Measurements from ENCODE around the gene ADAMTS14. TPM values are rescaled to one million over a fixed set of nuclear protein-coding genes. Genes with fewer than 3 reads are reported as not detected.

The ADAMTS14 gene
- polyA plus RNA-seq, 4 donors = 1.2 to 2.0 (median 1.3) TPM

- no peak for DNase-seq (ENCODE audit: low read depth in 4 of 4, low spot score in 3 of 4)
Measured at GRCh38 chr10:70805619-70806215, 133.4 kb downstream of the ADAMTS14 start.

GRCh38 chr10:70806841-70807240 is 134.5 kb downstream of the ADAMTS14 start:
- no peak for DNase-seq (ENCODE audit: low read depth in 4 of 4, low spot score in 3 of 4)

- no peak for DNase-seq (ENCODE audit: low read depth in 4 of 4, low spot score in 3 of 4)
Measured at GRCh38 chr10:70807556-70807955, 135.2 kb downstream of the ADAMTS14 start.

GRCh38 chr10:70809011-70809611 is 136.8 kb downstream of the ADAMTS14 start:
- DNase-seq (ENCODE audit: low read depth in 4 of 4, low spot score in 3 of 4) = no peak

GRCh38 chr10:70809726-70810125 is 137.4 kb downstream of the ADAMTS14 start:
- no peak for DNase-seq (ENCODE audit: low read depth in 4 of 4, low spot score in 3 of 4)

GRCh38 chr10:70810967-70811366 is 138.7 kb downstream of the ADAMTS14 start:
- DNase-seq (ENCODE audit: low read depth in 4 of 4, low spot score in 3 of 4) = no peak

- no peak for DNase-seq (ENCODE audit: low read depth in 4 of 4, low spot score in 3 of 4)
Measured at GRCh38 chr10:70811881-70812280, 139.6 kb downstream of the ADAMTS14 start.

Other genes with a start within 250 kb of the ADAMTS14 start
- gene NODAL, start 230.8 kb upstream of the ADAMTS14 start, polyA plus RNA-seq (ENCODE audit: insufficient read length in 4 of 4) = under 1 TPM in 3 of 4 donors, not detected in 1; 0.23 to 0.66 (median 0.52) TPM
- 10 to 100 TPM in 3 of 4 donors, 1 to 10 TPM in 1; 9.2 to 11.8 (median 10.6) TPM for gene PALD1, start 193.7 kb upstream of the ADAMTS14 start, polyA plus RNA-seq (ENCODE audit: insufficient read length in 4 of 4)
- 1 to 10 TPM in 1 of 4 donors, under 1 TPM in 3; 0.32 to 1.4 (median 0.84) TPM for gene PRF1, start 69.8 kb upstream of the ADAMTS14 start, polyA plus RNA-seq (ENCODE audit: insufficient read length in 4 of 4)
- not detected for gene TBATA, start 112.9 kb downstream of the ADAMTS14 start, polyA plus RNA-seq (ENCODE audit: insufficient read length in 4 of 4)
- gene SGPL1, start 143.4 kb downstream of the ADAMTS14 start, polyA plus RNA-seq (ENCODE audit: insufficient read length in 4 of 4) = 10 to 100 TPM; 39.6 to 66.2 (median 60.0) TPM
- gene PCBD1, start 216.1 kb downstream of the ADAMTS14 start, polyA plus RNA-seq (ENCODE audit: insufficient read length in 4 of 4) = 100 to 1,000 TPM in 3 of 4 donors, 10 to 100 TPM in 1; 45.6 to 129 (median 112) TPM

All from left renal pelvis (tissue), 4 donors.